ENCODE data around the gene OLFM1. TPM values are rescaled to one million over a fixed set of nuclear protein-coding genes. Genes with fewer than 3 reads are reported as not detected.

The OLFM1 gene
- total RNA-seq, 1 experiment from 2014 or later = 0.39 TPM

DNA sequence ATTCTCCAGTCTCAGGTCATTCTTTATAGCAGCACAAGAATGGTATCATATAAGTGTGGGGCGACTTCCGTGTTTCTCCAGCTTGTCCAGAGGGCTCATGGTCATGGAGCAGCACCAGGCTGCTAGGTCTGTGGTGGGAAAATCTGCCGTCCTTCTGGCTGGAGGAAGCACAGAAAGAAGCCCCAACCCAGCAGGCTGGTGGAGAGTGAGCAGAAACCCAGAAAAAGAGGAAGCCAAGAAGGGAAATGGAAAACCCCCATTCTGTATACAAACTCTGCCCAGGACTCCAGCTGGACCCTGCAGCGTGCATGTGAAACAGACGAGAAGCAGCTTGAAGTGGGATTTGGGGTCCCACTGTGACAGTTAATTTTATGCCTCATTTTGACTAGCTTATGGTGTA is 34.3 kb upstream of the OLFM1 start:
- TF ChIP-seq SIN3A (IDR thresholded peaks at IDR 0.05; ENCODE audit: borderline replicate concordance, insufficient read depth, low read depth, low read length) (no peak), TCF7L2 (IDR thresholded peaks at IDR 0.05; ENCODE audit: low read depth, low read length) (no peak), POLR2AphosphoS5 (IDR thresholded peaks at IDR 0.05; ENCODE audit: low read depth, low read length) (no peak)
- TF ChIP-seq, protein P1, sequence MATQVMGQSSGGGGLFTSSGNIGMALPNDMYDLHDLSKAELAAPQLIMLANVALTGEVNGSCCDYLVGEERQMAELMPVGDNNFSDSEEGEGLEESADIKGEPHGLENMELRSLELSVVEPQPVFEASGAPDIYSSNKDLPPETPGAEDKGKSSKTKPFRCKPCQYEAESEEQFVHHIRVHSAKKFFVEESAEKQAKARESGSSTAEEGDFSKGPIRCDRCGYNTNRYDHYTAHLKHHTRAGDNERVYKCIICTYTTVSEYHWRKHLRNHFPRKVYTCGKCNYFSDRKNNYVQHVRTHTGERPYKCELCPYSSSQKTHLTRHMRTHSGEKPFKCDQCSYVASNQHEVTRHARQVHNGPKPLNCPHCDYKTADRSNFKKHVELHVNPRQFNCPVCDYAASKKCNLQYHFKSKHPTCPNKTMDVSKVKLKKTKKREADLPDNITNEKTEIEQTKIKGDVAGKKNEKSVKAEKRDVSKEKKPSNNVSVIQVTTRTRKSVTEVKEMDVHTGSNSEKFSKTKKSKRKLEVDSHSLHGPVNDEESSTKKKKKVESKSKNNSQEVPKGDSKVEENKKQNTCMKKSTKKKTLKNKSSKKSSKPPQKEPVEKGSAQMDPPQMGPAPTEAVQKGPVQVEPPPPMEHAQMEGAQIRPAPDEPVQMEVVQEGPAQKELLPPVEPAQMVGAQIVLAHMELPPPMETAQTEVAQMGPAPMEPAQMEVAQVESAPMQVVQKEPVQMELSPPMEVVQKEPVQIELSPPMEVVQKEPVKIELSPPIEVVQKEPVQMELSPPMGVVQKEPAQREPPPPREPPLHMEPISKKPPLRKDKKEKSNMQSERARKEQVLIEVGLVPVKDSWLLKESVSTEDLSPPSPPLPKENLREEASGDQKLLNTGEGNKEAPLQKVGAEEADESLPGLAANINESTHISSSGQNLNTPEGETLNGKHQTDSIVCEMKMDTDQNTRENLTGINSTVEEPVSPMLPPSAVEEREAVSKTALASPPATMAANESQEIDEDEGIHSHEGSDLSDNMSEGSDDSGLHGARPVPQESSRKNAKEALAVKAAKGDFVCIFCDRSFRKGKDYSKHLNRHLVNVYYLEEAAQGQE (IDR thresholded peaks at IDR 0.05; ENCODE audit: insufficient read depth in 1 of 2, low read depth in 2 of 2, low read length in 1 of 2) = no peak
- TF ChIP-seq, protein P2, sequence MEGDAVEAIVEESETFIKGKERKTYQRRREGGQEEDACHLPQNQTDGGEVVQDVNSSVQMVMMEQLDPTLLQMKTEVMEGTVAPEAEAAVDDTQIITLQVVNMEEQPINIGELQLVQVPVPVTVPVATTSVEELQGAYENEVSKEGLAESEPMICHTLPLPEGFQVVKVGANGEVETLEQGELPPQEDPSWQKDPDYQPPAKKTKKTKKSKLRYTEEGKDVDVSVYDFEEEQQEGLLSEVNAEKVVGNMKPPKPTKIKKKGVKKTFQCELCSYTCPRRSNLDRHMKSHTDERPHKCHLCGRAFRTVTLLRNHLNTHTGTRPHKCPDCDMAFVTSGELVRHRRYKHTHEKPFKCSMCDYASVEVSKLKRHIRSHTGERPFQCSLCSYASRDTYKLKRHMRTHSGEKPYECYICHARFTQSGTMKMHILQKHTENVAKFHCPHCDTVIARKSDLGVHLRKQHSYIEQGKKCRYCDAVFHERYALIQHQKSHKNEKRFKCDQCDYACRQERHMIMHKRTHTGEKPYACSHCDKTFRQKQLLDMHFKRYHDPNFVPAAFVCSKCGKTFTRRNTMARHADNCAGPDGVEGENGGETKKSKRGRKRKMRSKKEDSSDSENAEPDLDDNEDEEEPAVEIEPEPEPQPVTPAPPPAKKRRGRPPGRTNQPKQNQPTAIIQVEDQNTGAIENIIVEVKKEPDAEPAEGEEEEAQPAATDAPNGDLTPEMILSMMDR (IDR thresholded peaks at IDR 0.05) = no peak
- BruUV-seq (replicated peaks) = no TSS peak
- ChIA-PET CTCF (no interaction called here), POLR2A (no interaction called here)
- Histone ChIP-seq H3K9me3 (ENCODE audit: control insufficient read depth, insufficient read depth, low read depth, low read length) (no peaks in the 10 kb centered on the region), H3K4me1 (ENCODE audit: control insufficient read depth, insufficient read depth, low read length) (no peaks in the 10 kb centered on the region), H3K4me3 (ENCODE audit: low read depth in 2 of 2, low read length in 2 of 2) (no peak overlapping the region), H3K27ac (ENCODE audit: low read length) (no peak overlapping the region), H3K27me3 (ENCODE audit: control insufficient read depth, insufficient read depth, low read length) (peaks cover 7% of the 10 kb centered on the region; the same call in 1 of the 2 replicates), H3K36me3 (ENCODE audit: control insufficient read depth, insufficient read depth, low read length) (no peaks in the 10 kb centered on the region)
- in situ Hi-C loops (cut with HindIII; ENCODE audit: low pct_unique_long_range_greater_than_20kb, low sequenced_read_pairs) (no loop called here), intact Hi-C loops (cut with micrococcal nuclease; ENCODE audit: unreplicated experiment) (no loop called here)
- no peak for ATAC-seq
- DNase-seq (ENCODE audit: low read depth, low spot score) = no peak

DNA sequence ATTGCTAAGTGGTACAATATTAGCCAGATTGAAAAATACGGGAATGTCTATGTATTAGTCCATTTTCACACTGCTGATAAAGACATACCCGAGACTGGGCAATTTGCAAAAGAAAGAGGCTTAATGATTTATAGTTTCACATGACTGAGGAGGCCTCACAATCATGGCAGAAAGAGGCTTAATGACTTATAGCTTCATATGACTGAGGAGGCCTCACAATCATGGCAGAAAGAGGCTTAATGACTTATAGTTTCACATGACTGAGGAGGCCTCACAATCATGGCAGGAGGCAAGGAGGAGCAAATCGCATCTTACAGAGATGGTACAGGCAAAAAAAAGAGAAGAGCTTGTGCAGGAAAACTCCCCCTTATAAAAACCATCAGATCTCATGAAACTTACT is 32.3 kb upstream of the OLFM1 start:
- DNase-seq (ENCODE audit: low read depth, low spot score) (no peak), ATAC-seq (no peak)
- no peak overlapping the region for H3K27ac ChIP-seq (ENCODE audit: low read length)
- H3K4me3 ChIP-seq (ENCODE audit: low read depth in 2 of 2, low read length in 2 of 2) = no peak overlapping the region
- in situ Hi-C loops (cut with HindIII; ENCODE audit: low pct_unique_long_range_greater_than_20kb, low sequenced_read_pairs) = no loop called here
- CTCF ChIA-PET = no interaction called here
- no peaks in the 10 kb centered on the region for H3K36me3 ChIP-seq (ENCODE audit: control insufficient read depth, insufficient read depth, low read length)
- no peaks in the 10 kb centered on the region for H3K4me1 ChIP-seq (ENCODE audit: control insufficient read depth, insufficient read depth, low read length)
- TF ChIP-seq POLR2AphosphoS5 (IDR thresholded peaks at IDR 0.05; ENCODE audit: low read depth, low read length) = no peak
- TF ChIP-seq SIN3A (IDR thresholded peaks at IDR 0.05; ENCODE audit: borderline replicate concordance, insufficient read depth, low read depth, low read length) = no peak
- TF ChIP-seq, protein P2 (IDR thresholded peaks at IDR 0.05) = no peak
- no peak for TF ChIP-seq TCF7L2 (IDR thresholded peaks at IDR 0.05; ENCODE audit: low read depth, low read length)
- TF ChIP-seq, protein P1 (IDR thresholded peaks at IDR 0.05; ENCODE audit: insufficient read depth in 1 of 2, low read depth in 2 of 2, low read length in 1 of 2) = no peak
- no TSS peak for BruUV-seq (replicated peaks)
- intact Hi-C loops (cut with micrococcal nuclease; ENCODE audit: unreplicated experiment) = no loop called here
- peaks cover 13% of the 10 kb centered on the region for H3K27me3 ChIP-seq (ENCODE audit: control insufficient read depth, insufficient read depth, low read length)
- H3K9me3 ChIP-seq (ENCODE audit: control insufficient read depth, insufficient read depth, low read depth, low read length) = no peaks in the 10 kb centered on the region
- POLR2A ChIA-PET = no interaction called here

Data from Panc1 (cell line).